Stimulated activated naive CD4-positive, alpha-beta T cell (primary cell): ENCODE data around the gene UBN2.
"Not testable (repeated sequence)": the region's sequence is repeated elsewhere in the genome, so short reads cannot be mapped to it uniquely, and the experiment has no call there.

Experiments used
- DNase-seq, 6 experiments: peaks; one replicate each; lab custom pipeline; 2025; lab: John Stamatoyannopoulos, UW

UBN2 gene

DNA sequence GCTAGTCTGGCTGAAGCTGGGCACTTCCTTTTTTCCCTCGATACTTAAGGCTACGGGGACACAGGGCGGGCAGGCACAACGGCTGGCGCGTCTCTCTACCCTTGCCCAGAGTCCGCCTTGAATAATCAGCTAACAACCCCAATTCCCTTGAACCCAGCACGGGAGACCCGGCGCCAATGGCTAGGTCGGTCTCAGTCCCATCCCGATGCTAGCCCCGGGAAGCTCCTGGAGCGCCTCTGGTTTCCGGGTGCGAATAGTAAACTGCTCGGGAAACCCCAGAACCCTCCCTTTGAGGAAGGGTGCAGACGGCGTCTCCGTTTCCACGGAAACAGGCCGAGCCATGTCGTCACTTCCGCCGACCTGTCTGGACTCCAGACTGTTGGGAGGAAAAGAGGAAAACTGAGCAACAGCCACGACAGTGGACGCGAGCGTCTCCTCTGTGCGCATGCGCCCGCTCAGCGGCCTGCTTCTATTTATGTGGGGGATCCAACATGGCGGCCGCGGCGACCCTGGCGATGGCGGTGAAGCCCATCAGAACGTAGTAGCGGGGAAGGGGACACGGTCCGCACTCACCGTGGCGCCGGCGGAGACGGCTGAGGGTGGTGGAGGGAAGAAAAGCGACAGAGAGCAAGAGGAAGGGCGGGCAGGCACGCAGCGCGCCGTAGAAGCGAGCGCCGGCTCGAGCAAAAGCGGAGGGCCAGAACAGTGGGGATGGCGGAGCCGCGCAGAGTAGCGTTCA lies at the start of gene UBN2:
Gene UBN2, plus strand, starts transcription at position 464 of the 739 bp plus-strand sequence. Its CDS starts 248 bp downstream, at position 712.
- DNase-seq = peak; percentile 69 to 87 (median 78)

DNA sequence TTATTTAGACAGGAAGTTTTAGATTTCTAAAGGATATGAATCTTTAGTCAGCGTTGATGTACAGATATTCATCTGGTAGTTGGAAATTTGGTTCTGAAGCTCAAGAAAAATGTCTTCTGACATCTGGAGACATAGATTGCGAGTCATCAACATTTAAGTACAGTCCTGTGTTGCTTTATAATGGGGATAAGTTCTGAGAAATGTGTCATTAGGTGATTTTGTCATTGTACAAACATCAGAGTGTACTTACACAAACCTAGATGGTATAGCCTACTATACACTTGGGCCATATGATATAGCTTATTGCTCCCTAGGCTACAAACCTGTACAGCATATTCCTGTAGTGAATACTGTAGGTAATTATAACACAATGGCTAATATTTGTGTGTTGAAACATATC lies 49.6 kb upstream of the UBN2 start:
- DNase-seq = no peak

DNA sequence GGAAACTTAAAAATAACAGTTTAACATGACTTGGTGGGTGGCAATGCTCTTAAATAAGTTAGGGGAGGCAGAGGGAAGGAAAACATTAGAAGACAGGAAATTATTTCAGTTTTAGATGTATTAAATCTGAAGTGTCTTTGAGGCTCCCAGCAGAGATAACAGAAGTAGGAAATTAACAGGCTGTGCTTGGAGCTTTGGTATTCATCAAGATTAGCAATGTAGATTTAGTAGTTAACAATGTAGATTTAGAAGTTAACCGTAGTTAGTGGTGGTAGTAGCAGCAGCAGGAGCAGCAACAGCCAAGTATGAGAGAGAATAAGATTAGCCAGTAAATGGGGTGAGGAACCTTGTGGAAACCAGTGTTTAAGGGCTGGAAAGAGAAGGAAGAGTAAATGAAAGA lies 48.7 kb upstream of the UBN2 start:
- DNase-seq = no peak

DNA sequence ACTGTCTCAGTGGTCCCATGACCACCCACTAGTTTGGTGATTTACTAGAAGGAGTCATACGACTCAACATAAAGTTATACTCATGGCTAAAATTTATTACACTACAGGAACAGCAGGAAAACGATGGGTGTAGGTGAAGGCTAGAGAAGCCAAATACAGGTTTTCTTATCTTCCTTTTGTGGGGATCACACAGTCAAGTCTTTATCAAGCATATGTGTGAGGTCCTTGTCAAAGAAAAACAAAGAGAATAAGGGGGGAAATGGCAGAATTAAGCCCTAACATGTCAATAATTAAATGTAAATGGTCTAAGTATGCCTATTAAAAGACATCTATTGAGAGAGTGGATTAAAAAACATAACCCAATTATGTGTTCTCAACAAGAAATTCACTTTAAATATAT lies 47.8 kb upstream of the UBN2 start:
- no peak for DNase-seq

DNA sequence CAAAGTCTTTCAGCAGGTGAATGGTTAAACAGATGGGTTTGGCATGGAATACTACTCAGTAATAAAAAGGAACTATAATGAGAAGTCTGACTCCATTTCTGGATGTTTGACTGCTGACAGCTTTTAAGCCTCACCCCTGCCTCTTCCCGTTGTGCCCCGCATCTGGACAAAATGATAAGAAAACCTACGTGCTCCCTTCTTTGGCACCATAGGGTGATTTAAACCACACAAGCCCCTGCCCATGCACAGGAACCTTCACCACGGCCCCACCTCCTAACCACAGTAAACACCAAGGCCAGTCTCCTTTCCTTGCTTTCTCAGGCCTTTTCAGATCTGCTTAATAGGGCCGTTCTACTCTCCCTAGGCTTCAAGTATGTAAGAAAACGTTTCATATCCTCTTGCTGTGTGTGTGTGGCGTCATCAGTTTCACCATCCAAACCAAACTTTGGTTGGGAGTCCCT lies 47.1 kb upstream of the UBN2 start:
- DNase-seq = no peak

DNA sequence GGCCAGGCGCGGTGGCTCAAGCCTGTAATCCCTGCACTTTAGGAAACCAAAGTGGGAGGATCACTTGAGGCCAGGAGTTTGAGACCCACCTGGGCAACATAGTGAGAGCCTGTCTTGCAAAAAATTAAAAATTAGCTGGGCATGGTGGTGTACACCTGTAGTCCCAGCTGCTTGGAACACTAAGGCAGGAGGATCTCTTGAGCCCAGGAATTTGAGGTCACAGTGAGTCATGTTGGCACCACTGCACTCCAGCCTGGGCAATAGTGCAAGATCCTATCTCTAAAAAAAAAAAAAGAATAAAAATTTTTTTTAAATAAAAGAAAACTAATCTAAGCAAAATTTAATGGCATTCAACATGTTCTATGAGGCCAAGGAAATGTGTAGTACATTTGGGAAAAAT lies 44.9 kb upstream of the UBN2 start:
- DNase-seq = no peak

DNA sequence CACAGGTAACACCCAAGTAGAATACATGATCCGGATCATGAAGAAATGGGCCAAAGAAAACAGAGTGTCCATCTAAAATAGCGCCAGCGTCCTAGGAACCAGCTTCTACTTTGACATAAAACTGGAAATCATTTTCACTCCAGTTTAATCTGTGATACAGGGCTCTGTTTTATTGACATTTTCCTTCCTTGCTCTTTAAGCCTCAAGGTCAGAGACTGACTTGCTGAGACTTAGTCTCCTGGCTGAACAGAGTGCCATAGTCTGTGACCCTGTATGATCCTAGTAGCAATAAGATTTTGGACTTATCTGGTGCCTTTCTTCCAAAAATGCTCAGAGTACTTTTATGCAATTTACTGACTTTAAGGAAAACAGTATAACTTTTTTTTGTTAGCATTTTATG lies 41.7 kb upstream of the UBN2 start:
- no peak for DNase-seq

DNA sequence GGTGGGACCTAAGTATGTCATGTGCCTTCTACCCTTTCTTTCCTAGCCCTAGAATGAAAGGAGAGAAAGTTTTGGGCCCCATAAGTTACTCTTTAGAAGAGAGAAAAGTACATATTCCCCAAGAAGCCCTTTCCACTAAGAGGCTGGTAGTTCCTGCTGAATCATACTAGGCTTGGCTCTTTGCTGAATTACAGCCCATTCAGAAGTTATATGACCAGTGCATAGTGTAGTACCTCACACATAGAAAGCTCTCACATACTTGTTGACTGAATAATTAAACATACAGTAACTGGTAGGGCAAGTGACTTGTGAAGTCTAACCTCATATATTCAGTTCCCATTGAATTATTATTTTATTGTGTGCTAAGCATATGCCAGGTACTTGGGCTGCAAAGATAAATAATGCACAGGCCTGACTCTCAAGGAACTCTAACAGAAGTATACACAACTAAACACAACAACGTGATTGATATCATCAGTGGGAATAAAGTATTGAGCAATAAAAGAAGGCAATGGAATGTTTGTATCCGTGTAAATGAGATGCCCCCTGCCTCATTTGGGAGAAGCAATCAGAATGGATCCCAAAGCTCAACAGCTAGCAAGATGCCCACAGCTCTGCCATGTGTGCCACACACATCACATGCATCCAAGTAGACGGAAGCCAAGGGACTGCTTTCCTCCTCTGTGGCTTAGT lies 38.9 kb upstream of the UBN2 start:
- no peak for DNase-seq

DNA sequence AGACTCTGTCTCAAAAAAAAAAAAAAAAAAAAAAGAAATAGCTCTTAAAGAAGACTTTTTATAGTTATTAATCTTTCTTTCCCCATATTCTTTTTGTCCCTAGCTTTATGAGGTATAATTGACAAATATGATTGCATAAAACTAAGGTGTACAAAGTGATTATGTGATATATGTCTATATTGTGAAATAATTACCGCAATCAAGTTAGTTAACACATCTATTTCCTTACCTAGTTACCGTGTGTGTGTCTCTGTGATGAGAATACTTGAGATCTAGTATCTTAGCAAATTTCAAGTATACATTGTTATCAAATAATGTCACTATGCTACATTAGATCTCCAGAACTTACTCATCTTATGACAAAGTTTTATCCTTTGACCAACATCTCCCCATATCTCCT lies 30.7 kb upstream of the UBN2 start:
- no peak for DNase-seq

DNA sequence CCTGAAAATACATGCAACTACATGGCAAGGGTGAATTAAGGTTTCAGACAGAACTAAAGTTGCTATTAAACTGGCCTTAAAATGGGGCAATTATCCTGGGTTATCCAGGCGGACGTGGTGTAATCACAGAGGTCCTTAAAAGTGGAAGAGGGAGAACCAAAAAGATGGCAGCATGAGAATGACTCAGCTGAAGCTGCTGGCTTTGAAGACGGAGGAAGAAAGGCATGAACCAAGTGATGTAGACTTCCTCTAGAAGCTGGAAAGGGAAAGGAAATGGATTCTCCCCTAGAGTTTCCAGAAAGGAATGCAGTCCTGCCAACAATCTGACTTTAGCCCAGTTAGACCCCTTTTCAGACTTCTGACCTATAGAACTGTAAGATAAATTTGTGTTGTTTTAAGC lies 27.0 kb upstream of the UBN2 start:
- no peak for DNase-seq

DNA sequence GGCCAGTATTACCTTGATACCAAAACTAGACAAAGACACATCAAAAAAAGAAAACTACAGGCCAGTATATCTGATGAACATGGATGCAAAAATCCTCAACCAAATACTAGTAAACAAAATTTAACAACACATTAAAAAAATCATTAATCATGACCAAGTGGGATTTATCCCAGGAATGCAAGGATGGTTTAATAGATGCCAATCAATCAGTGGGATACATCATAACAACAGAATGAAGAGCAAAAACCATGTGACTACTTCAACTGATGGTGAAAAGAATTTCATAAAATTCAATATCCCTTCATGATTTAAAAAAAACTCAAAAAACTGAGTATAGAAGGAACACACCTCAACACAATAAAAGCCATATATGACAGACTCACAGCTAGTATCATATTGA lies 25.2 kb upstream of the UBN2 start:
- DNase-seq = no peak

DNA sequence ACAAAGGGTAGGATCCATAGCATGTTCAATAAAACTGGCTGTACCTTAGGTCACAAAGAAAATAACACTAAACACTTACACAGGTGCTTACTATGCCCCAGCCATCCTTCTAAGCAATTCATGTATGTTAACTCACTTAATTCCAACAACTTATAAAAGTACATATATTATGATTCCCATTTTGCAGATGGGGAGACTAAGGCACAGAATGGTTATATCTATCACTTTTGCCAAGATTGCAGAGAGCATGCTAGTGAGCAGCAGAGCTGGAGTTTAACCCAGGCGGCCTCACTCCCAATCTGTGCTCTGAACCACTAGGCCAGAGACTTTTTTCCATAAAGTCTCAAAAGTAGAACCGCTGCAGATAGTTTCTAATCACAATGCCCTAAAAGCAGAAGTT lies 18.9 kb upstream of the UBN2 start:
- no peak for DNase-seq

DNA sequence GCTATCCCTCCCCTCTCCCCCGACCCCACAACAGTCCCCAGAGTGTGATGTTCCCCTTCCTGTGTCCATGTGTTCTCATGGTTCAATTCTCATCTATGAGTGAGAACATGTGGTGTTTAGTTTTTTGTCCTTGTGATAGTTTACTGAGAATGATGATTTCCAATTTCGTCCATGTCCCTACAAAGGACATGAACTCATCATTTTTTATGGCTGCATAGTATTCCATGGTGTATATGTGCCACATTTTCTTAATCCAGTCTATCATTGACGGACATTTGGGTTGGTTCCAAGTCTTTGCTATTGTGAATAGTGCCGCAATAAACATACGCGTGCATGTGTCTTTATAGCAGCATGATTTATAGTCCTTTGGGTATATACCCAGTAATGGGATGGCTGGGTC lies 17.5 kb upstream of the UBN2 start:
- not testable (repeated sequence) for DNase-seq

DNA sequence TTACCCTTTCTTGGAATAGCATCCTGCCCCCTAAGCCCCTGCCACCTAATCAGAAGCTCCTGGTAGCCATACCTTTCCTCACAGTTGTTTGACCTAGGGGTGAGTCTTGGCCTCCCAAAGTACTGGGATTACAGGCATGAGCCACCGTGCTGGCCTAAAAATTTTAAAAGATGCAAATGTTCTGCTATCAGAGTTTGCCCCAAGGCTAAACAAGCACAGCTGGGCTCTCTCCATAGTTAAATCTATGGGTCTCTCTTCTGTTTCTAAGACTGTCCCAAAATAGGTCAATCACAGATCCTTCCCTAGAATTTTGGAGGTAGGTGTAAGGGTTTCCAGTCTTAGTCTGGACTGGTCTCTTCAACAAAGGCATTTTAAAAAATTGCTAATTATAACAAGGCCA lies 12.9 kb upstream of the UBN2 start:
- no peak for DNase-seq

DNA sequence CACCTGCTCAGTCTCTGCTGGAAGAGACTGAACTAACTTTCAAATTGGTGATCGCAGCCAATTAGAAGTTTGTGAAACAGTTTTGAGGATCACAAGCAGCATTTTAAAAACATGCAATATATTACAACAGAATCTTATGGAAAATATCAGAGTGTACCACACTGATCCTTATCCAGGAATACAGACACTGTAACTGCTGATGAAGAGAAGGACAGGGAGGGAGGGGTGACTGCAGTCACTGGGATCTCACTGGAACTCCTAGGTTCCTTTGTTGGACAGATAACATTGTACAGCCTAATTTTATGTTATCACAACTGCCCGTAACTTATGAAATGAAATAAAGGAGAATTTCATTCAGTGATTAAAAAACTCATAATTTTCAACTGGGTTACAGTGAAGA lies 6.8 kb upstream of the UBN2 start:
- no peak for DNase-seq

DNA sequence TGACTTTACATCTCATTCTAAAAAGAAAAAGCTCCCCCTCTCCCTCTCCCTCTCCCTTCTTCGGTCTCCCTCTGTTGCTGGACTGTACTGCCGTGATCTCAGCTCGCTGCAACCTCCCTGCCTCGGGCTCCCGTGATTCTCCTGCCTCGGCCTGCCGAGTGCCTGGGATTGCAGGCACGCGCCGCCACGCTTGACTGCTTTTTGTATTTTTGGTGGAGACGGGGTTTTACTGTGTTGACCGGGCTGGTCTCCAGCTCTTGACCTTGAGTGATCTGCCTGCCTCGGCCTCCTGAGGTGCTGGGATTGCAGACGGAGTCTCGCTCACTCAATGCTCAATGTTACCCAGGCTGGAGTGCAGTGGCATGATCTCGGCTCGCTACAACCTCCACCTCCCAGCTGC lies 6.2 kb upstream of the UBN2 start:
- not testable (repeated sequence) for DNase-seq

DNA sequence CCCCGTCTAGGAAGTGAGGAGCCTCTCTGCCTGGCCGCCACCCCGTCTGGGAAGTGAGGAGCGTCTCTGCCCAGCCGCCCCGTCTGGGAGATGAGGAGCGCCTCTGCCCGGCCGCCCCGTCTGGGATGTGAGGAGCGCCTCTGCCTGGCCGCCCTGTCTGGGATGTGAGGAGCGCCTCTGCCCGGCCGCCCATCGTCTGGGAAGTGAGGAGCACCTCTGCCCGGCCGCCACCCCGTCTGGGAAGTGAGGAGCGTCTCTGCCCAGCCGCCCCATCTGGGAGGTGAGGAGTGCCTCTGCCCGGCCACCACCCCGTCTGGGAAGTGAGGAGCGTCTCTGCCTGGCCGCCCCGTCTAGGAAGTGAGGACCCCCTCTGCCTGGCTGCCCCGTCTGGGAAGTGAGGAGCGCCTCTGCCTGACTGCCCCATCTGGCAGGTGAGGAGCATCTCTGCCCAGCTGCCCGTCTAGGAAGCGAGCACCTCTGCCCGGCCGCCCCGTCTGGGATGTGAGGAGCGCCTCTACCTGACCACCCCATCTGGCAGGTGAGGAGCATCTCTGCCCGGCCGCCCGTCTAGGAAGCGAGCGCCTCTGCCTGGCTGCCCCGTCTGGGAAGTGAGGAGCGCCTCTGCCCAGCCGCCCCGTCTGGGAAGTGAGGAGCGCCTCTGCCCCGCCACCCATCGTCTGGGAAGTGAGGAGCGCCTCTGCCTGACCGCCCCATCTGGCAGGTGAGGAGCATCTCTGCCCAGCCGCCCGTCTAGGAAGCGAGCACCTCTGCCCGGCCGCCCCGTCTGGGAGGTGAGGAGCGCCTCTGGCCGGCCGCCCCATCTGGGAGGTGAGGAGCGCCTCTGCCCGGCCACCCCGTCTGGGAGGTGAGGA lies 5.5 kb upstream of the UBN2 start:
- DNase-seq = not testable (repeated sequence)

DNA sequence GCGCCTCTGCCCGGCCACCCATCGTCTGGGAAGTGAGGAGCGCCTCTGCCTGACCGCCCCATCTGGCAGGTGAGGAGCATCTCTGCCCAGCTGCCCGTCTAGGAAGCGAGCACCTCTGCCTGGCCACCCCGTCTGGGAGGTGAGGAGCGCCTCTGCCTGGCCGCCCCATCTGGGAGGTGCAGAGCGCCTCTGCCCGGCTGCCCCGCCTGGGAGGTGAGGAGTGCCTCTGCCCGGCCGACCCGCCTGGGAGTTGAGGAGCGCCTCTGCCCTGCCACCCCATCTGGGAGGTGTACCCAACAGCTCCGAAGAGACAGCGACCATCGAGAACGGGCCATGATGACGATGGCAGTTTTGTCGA lies 4.9 kb upstream of the UBN2 start:
- not testable (repeated sequence) for DNase-seq

DNA sequence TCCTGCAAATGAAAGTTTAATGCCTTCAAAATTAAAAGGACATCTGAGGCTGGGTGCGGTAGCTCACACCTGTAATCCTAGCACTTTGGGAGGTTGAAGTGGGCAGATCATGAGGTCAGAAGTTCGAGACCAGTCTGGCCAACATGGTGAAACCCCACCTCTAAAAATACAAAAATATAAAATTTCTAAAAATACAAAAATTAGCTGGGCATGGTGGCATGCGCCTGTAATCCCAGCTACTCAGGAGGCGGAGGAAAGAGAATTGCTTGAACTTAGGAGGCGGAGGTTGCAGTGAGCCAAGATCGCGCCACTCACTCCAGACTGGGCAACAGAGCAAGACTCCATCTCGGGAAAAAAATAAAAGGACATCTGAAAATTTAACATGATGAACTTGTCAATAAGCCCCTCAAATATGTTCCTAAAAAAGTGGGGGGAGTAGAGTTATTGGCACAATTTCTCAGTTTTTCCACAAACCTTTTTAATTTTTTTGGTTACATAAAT lies 4.0 kb upstream of the UBN2 start:
- DNase-seq = not testable (repeated sequence)

DNA sequence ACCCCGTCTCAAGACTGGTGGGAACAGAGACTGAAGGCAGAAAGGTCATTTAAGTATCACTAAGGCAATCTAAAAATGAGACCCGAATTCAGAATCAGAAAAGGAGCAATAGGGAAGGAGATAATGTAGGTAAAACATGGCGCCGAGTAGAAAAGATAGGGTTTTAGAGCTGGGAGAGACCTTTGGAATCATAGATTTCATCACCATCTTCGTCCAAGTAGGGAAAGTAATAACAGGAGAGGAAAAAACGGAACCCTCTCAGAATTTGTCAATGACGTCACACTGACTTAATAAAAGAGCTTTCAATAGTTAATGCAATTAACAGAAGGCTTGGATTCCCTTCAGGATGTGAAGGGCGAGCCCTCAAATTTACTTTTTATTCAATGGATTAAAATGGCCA lies 1.0 kb upstream of the UBN2 start:
- DNase-seq = no peak

DNA sequence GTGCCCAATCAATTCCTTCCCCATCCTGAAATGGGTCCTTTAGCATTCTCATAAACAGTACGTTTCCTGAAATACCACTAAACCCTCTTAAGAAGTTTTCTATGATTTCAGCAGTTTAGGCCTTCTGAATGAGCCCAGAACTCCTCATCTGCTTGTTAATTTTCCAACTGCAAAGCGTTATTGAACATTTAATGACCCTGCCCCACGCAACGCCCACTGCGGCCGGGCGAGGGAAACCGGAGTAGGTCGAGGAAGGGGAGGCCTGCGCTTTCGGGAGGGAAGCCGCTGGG lies 608 bp upstream of the UBN2 start:
- peak in 1 of 6 experiments; percentile 42 for DNase-seq

DNA sequence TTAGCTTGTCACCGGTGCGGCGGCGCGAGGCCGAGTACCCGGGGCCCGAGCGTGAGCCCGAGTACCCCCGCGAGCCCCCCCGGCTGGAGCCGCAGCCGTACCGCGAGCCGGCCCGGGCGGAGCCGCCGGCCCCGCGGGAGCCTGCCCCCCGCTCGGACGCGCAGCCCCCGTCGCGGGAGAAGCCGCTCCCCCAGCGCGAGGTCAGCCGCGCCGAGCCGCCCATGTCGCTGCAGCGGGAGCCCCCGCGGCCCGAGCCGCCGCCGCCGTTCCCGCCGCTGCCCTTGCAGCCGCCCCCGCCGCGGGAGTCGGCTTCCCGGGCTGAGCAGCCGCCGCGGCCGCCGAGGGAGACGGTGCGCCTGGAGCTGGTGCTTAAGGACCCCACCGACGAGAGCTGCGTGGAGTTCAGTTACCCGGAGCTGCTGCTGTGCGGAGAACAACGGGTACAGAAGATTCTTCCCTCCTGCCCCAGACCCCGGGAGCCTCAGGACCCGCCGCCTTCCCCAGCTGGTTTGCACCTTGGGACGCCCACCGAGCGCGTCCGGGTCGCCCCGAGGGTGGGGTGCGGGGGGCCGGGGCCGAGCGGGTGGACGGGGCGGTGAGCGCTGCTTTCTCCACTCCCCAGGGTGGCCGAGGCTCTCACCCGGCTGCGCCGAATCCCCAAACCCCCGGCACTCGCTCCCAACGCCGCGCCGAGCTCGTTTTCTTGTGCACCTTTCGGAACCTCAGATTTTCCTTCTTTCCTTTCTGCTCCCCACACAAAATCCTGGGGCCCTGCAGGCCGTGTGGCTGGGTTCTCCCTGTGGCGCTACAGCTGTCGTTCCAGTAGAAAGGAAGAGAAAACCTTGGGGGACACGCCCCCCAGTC lies 708 bp downstream of the UBN2 start:
- peak in 4 of 6 experiments; percentile 15 to 39 (median 26) for DNase-seq
